Tibial nerve (tissue), 4 donors: ENCODE measurements around the gene VGF. TPM values are rescaled to one million over a fixed set of nuclear protein-coding genes. Genes with fewer than 3 reads are reported as not detected.
A peak's percentile ranks its signal among the peaks of the same experiment; 100 is the strongest.

ENCODE experiments used
- DNase-seq, 2 donors: peaks; one replicate each; pipeline ENCODE4 v3.0.0-alpha.2; 2019; ENCODE audit warnings: low spot score in 2 of 2
- H3K27ac ChIP-seq, 4 donors: fragments of 200-600 bp; sonication (generic) in 3 of 4; one replicate each; pipeline ENCODE4 v1.5.1; 2017 to 2019; ENCODE audit warnings: mild to moderate bottlenecking in 1 of 4
- H3K27me3 ChIP-seq, 2 donors: fragments of 200-600 bp; sonication (generic) in 1 of 2; one replicate each; pipeline versions ENCODE4 v1.5.1 to v1.6.0; 2017 to 2019
- H3K36me3 ChIP-seq, 3 donors: fragments of 200-600 bp; sonication (generic); one replicate each; pipeline ENCODE4 v1.5.1; 2018 to 2019
- H3K4me1 ChIP-seq, 4 donors: fragments of 200-600 bp; sonication (generic) in 3 of 4; one replicate each; pipeline ENCODE4 v1.5.1; 2017 to 2019
- H3K4me3 ChIP-seq, 4 donors: fragments of 200-600 bp; sonication (generic) in 3 of 4; one replicate each; pipeline ENCODE4 v1.5.1; 2017 to 2019; ENCODE audit warnings: mild to moderate bottlenecking in 1 of 4, moderate library complexity in 1 of 4
- H3K9me3 ChIP-seq, 4 donors: fragments of 200-600 bp; sonication (generic) in 3 of 4; one replicate each; pipeline ENCODE4 v1.5.1; 2017 to 2019
- CTCF ChIP-seq, 5 experiments: fragments of 200-600 bp in 3 of 5; fragments of 450-650 bp in 2 of 5; sonication (generic) in 3 of 5; IDR thresholded peaks; one replicate each; pipeline ENCODE4 v1.5.1; 2016 to 2019; ENCODE audit warnings: antibody characterized with exemption in 5 of 5, mild to moderate bottlenecking in 3 of 5, moderate library complexity in 2 of 5
- EP300 ChIP-seq, 2 donors: sonication (generic); formaldehyde crosslinking; IDR thresholded peaks; one replicate each; pipeline ENCODE4 v1.6.1; 2017; ENCODE audit warnings: antibody characterized with exemption in 2 of 2, mild to moderate bottlenecking in 1 of 2
- POLR2A ChIP-seq, 2 donors: fragments of 450-650 bp; IDR thresholded peaks; one replicate each; pipeline ENCODE4 v1.6.1; 2017; ENCODE audit warnings: antibody characterized with exemption in 2 of 2, mild to moderate bottlenecking in 2 of 2, moderate library complexity in 2 of 2
- WGBS, 2 donors: methylation state at CpG; one replicate each; pipeline ENCODE4 v1.1.5; 2018; 5-methylcytosine and 5-hydroxymethylcytosine counted together
- total RNA-seq, 4 donors: library from RNA; depleted of rRNA; stranded (reverse); fragments of >200 nt; gene quantifications; one replicate each; pipeline ENCODE4 v1.1.0, GENCODE V29; 2016

Gene VGF
- total RNA-seq, 4 donors from 2014 or later = 1.0 TPM; not detected in 3

- Histone ChIP-seq H3K4me1 (peaks cover 0 to 54% (median 26%) of the 10 kb centered on the region in 4 donors), H3K36me3 (no peaks in the 10 kb centered on the region), H3K27ac (no peak overlapping the region), H3K27me3 (peaks cover 3 to 100% of the 10 kb centered on the region in 2 donors), H3K9me3 (no peaks in the 10 kb centered on the region), H3K4me3 (no peak overlapping the region)
- TF ChIP-seq CTCF (IDR thresholded peaks at IDR 0.05) = no peak
- TF ChIP-seq EP300 (IDR thresholded peaks at IDR 0.05) = no peak
- TF ChIP-seq POLR2A (IDR thresholded peaks at IDR 0.05) = no peak
- 22 to 37% methylated on average over 3 of the region's 3 CpGs for WGBS, 2 donors
- no peak for DNase-seq
Measured at GRCh38 chr7:101175664-101176063, 10.3 kb upstream of the VGF start.

- Histone ChIP-seq H3K36me3 (no peaks in the 10 kb centered on the region), H3K4me3 (no peak overlapping the region), H3K27me3 (peaks cover 3 to 100% of the 10 kb centered on the region in 2 donors)
Measured at GRCh38 chr7:101174322-101174854, 9.0 kb upstream of the VGF start.

GRCh38 chr7:101173752-101174244 is 8.4 kb upstream of the VGF start:
- DNase-seq = no peak
- Histone ChIP-seq H3K4me3 (peak overlapping the region in 1 of 4 donors; percentile 34), H3K9me3 (no peaks in the 10 kb centered on the region), H3K4me1 (peaks cover 0 to 52% (median 27%) of the 10 kb centered on the region in 4 donors), H3K27ac (no peak overlapping the region), H3K27me3 (peaks cover 3 to 100% of the 10 kb centered on the region in 2 donors), H3K36me3 (no peaks in the 10 kb centered on the region)
- TF ChIP-seq EP300 (IDR thresholded peaks at IDR 0.05) = no peak
- TF ChIP-seq POLR2A (IDR thresholded peaks at IDR 0.05) = no peak
- no peak for TF ChIP-seq CTCF (IDR thresholded peaks at IDR 0.05)
- WGBS, 2 donors = 5 to 9% methylated on average over 16 of the region's 16 CpGs

More at GRCh38 chr7:101174322-101174854, 9.0 kb upstream of the VGF start:
- Histone ChIP-seq H3K9me3 (no peaks in the 10 kb centered on the region), H3K4me1 (peaks cover 0 to 53% (median 28%) of the 10 kb centered on the region in 4 donors), H3K27ac (no peak overlapping the region)
- DNase-seq = no peak
- TF ChIP-seq EP300 (IDR thresholded peaks at IDR 0.05) (no peak), CTCF (IDR thresholded peaks at IDR 0.05) (no peak), POLR2A (IDR thresholded peaks at IDR 0.05) (no peak)
- WGBS, 2 donors = 5 to 9% methylated on average over 15 to 24 of the region's 28 CpGs

GRCh38 chr7:101172854-101173751 is 7.7 kb upstream of the VGF start:
- H3K27ac ChIP-seq = no peak overlapping the region
- H3K36me3 ChIP-seq = no peaks in the 10 kb centered on the region
- TF ChIP-seq EP300 (IDR thresholded peaks at IDR 0.05) (no peak), CTCF (IDR thresholded peaks at IDR 0.05) (no peak), POLR2A (IDR thresholded peaks at IDR 0.05) (no peak)
- no peaks in the 10 kb centered on the region for H3K9me3 ChIP-seq
- DNase-seq = no peak
- peaks cover 3 to 100% of the 10 kb centered on the region in 2 donors for H3K27me3 ChIP-seq
- H3K4me3 ChIP-seq = peak overlapping the region in 1 of 4 donors; percentile 34
- peaks cover 0 to 51% (median 27%) of the 10 kb centered on the region in 4 donors for H3K4me1 ChIP-seq
- 1% methylated on average over 31 to 49 of the region's 53 CpGs for WGBS, 2 donors
